HG03521 (cell line): ENCODE data around the gene BBOF1.
A peak's percentile ranks its signal among the peaks of the same experiment; 100 is the strongest.

Experiments
- ATAC-seq: cut with Tn5 transposase; IDR thresholded peaks from one replicate; pipeline ENCODE4 v1.9.1; 2021; ENCODE audit warnings: mild to moderate bottlenecking, moderate library complexity; ENCODE audit not compliant: unreplicated experiment

BBOF1 gene

DNA sequence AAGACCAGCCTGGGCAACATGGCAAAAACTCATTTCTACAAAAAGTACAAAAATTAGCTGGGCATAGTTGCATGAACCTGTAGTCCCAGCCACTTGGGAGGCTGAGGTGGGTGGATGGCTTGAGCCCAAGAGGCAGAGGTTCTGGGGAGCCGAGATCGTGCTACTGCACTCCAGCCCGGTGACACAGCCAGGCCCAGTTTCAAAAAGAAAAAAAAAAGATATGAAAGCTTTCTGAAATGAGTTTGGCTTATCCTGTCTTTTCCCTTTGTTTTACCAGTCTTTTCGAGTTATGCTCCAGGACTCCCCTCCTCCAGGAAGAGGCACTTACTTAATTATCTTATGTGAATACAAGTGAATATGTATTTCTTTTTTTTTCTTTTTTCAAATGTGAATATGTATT lies 3.2 kb downstream of the BBOF1 start:
- no peak for ATAC-seq

DNA sequence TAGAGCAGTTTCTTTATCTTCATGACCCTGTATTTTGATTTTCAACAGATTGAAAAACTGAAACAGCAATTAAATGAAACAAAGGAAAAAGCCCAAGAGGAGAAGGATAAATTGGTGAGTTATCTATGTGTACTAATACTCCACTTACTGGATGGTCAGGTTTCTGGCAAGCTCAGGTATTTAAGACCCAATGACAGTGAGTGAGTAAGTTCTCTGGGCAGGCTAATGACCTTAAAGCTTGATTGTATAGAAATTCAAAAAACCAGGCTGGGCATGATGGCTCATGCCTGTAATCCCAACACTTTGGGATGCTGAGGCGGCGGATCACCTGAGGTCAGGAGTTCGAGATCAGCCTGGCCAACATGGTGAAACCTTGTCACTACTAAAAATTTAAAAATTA lies 10.0 kb downstream of the BBOF1 start:
- ATAC-seq = no peak

DNA sequence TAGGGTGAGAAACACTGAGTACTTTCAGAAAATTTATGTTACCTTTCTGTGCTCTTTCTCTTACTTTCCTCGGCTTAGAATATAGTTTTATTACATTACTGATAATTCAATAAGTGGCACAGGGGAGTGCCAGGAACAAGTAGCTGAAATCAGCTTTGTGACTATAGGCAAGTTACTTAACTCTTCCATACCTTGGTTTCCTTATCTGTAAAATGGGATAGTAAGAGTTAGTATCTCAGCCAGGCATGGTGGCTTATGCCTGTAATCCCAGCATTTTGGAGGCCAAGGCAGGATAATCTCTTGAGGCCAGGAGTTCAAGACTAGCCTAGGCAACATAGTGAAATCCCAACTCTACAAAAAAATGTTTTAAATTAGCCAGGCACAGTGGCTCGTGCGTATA lies 15.4 kb downstream of the BBOF1 start:
- ATAC-seq = no peak

DNA sequence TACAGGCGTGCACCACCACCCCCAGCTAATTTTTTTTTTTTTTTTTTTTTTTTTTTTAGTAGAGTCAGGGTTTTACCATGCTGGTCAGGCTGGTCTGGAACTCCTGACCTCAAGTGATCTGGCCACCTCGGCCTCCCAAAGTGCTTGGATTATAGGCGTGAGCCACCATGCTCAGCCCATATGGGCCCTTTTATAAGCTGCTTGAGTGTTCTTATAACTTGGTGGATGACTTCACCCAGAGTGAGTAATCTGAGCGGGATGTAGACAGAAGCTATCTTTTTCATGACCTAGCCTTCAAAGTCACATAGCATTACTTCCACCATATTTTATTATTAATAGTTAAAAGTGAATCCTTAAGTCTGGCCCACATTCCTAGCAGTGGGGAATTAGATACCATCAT lies 16.4 kb downstream of the BBOF1 start:
- no peak for ATAC-seq

DNA sequence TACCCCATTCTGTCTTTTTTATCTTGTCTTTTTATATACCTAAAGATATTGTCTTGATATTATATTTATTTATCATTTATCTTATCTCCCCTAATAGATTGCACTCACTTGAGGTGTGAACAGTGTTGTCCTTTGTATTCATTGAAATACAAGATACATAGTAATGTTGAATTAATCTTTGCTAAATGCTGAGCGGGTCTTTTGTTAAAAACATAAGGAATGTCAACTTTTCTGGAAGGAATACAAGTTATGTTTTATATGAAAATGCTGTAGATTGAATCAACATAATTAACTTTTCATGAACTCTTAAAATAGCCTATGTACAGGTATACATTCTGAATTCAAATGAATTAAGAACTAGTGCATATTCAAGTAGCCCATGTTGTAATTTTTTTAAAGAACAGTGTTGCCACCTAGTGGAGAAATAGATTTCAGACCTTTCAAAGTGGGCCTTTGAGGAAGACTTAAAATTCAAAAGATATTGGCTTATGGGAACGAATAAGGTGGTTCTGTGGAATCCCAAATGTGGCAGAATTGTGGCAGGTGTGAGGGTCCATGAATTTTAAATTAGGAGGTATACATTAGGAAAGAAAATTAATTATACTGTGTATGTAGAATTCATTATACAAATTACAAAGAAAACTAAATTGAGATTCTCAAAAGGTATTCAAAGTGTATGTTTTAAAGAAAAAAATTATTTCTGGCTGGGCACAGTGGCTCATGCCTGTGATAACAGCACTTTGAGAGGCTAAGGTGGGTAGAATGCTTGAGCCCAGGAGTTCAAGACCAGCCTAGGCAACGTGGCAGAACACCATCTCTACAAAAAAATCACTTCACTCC lies 19.1 kb downstream of the BBOF1 start:
- no peak for ATAC-seq

DNA sequence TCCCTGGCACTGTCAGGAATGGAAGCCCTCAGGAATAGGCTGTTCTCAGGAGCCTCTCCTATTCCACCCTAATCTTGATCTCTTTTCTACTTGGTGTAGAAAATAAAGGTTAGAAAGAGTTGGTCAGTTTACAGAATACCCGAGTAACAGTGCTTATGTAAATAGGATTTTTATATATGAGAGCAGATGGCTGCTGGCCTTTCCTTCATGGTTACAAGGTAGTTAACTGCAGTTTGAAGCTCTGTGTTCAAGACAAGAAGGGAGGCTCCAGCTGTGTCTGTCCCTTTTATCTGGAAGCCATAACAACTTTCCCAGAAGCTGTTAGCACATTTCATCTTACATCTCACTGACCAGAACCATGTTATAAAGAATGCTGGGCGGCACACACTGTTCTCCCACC lies 23.1 kb downstream of the BBOF1 start:
- no peak for ATAC-seq

DNA sequence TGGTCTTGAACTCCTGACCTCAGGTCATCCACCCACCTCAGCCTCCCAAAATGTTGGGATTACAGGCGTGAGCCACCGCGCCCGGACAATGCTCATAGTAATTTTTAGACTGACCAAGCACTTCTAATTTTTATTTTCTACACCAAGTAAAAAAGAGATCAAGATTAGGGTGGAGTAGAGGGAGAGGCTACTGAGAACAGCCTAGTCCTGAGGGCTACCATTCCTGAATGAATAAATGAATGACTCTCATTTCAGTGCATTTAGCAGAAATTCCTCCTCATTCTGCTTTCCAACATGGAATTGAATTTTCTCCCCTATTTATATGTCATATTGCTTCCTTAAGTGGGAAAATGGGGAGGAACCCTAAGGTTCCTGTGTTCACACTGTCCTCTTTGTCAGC lies 26.4 kb downstream of the BBOF1 start:
- no peak for ATAC-seq

DNA sequence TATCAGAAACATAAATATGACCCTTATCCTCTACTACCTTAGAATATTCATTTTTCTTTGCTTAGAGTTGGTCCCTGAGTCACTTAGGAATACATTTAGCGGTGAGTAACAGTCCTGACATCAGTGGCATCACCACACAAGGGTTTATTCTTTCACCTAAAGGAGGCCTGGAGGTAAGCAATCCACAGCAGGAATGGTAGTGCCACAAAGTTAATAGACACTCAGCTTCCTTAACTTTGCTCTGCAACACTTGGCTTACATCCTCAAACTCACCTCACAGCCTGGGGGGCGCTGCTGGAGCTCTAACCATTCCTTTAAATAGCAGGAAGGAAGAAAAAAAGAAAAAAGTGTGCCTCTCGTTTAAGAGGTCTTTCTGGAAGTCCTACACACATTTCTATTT lies 29.1 kb downstream of the BBOF1 start:
- ATAC-seq = no peak

DNA sequence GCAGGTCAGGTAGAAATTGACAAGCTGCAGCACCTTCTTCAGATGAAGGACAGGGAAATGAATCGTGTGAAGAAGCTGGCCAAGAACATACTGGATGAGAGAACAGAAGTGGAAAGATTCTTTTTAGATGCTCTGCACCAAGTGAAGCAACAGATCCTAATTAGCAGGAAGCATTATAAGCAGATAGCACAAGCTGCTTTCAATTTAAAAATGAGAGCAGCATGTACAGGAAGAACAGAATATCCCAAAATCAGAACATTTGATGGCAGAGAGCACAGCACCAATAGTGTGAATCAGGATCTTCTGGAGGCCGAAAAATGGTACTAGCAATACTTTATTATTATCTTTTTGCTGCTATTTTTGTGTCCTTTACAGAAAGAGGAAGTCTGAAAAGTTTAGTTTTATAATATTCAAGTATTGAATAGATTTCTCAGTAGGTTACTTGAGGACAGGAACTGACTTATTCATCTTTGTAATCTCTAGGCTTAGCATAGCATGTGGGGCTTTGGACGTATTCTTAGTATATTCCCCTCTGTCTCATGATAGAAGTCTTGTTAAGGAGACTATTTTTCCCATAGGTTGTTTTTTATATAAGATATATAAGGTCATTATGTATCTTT lies 30.8 kb downstream of the BBOF1 start:
- no peak for ATAC-seq

DNA sequence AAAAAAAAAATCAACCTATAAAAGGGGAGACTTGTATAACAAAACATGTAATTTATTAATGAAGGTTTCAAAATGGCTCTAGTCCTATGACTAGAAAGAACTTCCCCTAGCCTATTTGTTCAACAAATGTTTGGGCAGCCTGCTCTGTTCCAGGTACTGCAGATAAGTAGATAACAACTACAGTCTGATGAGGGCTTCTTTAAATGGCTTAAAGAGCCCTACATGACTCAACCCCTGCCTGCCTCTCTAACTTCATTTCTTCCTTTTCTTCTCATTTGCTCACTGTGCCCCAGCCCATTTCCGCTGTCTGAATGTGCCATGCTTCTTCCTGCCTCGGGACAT lies 43.6 kb downstream of the BBOF1 start:
- ATAC-seq = no peak

DNA sequence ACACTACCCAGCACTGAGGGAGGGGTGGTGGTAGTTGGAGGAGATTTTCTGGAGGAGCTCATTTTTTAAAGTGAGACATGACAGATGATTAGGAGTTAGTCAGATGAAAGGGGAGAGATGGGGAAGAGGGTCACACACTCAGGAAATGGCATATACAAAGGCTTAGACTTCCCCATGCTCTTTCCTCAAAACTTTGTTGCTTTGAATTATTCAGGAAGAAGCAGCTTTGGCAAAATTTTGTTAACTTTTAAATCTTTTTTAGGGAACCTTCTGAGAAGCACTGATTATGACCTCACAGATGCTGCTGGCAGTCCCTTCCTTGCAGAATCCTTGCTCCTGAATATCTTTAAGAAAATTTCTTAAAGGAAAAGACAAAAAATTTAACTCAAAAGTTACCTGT lies 45.3 kb downstream of the BBOF1 start:
- no peak for ATAC-seq

DNA sequence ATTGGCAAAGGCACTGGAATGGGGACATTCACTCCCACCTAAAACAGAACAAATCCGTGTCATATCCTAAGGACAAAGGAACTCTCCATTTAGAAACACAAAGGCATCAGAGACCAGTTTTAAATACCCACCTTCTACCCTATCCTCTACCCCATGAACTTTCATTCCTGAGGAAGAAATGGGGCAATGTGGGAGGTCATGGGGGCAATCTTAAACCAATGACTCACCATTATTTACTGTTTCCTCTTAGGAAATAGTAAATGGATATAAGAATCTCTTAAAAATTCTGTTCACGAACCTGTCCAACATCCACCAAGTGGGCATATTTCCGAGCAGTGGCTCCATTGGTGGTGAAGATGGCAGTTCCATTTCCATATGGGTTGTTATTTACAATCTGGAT lies 45.7 kb downstream of the BBOF1 start:
- no peak for ATAC-seq

DNA sequence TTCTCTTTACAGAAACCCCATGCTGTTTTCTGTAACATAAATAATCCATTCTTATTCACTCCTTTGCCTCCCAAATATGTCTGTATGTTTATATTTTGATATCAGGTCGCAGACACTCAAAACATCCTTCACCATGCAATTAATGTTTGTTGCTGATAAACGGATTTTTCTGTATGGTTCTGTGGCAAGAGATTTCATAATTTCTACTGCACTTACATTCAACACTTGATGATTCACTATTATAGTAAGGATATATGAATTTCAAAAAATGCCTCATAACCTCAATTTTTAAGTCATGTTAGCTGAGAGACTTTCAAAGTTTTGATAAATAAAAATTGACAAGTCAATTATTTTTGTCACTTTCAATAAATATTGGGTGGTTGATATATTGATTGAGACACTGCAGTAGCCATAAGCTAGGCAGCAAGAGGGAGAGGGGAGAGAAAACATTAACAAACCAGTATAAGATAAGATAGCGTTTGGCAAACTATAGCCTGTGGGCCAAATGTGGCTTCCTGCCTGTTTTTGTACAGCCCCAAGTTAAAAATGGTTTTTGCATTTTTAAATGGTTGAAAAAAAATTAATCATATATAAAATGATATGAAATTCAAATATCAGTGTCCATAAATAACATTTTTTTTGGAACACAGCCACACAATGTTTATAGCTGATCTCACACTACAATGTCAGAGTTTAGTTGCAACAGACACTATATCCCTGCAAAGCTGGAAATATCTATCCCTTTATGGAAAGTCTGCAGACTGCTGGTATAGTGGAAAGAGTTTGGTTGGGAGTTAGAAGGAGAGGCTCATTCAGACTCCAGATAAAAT lies 46.8 kb downstream of the BBOF1 start:
- ATAC-seq = no peak

DNA sequence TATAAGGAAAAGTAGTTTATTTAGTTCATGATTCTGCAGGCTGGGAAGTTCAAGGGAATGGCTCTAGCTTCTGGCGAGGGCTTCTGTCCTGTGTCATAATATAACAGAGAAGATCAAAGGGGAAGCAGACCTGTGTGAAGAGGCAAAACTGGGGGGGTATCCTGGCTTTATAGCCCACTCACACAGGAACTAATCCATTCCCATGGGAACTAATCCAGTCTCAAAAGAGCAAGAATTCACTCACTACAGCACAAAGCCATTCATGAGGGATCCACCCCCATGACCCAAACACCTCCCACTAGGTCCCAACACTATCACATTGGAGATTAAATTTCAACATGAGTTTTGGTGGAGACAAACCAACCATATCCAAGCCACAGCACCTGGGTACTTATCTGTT lies 58.3 kb downstream of the BBOF1 start:
- no peak for ATAC-seq

DNA sequence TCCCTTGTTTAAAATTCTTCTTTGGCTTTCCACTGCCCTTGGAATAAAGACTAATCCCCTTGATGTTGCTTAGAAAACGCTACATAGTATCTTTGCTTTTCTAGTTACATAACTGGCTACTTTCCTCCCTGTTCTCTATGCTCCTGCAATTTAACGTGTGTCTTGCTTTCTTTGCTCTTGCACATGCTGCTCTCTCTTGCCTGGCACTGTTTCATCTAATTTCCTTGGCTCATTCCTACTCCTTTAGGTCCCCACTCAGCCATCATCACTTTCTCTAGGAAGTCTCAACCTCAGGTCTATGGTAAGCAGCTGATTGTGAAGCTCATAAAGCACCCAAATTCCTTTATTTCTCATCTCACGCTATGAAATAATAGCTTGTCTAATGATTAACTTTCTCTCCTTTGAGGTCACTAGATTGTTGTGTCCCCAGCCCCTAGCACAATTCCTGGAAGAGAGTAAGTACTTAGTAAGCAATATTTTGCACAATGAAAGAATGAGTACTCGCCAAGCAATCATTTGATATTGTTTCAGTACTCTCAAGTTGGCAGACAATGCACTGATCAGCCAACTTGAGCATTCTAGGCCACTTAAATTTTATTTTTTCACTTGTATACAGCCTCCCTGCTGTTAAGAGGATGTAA lies 61.8 kb downstream of the BBOF1 start:
- no peak for ATAC-seq

DNA sequence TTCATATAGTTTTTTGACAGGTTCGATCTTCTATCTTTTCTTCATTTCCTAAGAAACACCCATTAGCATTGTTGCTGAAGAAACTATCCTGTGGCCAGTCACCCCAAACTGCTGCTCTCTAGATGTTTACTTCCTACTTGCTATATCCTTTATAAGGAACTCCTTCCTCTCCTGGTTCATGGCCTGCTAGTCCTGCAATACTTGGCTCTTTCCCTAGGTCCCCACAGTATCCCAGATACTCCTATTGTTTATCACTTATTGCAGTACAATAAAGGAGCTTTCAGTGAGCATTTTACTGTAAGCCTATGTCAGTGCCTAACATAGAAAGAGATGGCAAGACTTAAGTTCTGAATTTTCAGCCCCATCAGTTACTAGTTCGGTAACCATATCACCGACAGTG lies 62.3 kb downstream of the BBOF1 start:
- no peak for ATAC-seq

DNA sequence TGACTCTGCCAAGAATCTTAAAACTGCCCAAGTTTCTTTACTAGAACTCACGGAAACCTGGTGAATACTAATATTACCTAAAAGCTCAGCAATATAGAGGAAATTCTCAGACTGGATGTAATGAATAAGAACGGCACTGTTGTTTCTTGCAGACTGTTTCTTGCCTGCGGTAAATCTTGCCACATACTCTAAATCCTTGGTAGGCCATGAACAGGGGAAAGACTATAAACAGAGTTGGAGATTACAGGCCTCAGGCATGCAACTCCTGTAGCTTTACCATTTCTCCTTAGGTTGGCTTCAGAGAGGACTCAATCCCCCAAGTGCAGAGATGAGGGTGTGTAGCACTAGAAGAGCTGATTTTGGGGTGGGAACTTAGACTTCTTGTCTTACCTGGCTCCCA lies 64.0 kb downstream of the BBOF1 start:
- no peak for ATAC-seq

DNA sequence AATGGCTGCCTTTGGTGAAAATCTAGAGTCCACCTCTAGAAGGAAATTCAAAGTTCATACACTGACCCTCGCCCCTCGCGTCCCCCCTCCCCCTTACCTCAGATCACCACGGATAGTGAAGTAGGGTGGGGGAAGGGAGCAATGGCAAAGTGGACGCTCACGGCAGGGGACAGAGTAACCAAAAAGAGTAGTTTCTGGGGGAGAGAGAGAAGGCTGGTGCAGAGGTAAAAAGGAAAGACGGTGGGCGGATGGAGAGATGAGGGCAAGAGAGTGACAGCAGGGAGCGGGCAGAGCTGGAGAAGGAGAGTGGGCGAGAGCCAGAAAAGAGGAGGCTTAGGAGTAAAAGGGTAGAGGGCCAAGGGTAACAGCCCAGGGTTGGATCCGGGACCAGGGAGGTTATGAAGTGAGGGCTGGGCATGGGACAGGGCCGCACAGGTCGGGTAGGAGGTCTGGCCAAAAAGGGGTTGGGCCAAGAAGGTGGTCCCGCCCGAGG lies 64.7 kb downstream of the BBOF1 start:
- ATAC-seq = no peak

DNA sequence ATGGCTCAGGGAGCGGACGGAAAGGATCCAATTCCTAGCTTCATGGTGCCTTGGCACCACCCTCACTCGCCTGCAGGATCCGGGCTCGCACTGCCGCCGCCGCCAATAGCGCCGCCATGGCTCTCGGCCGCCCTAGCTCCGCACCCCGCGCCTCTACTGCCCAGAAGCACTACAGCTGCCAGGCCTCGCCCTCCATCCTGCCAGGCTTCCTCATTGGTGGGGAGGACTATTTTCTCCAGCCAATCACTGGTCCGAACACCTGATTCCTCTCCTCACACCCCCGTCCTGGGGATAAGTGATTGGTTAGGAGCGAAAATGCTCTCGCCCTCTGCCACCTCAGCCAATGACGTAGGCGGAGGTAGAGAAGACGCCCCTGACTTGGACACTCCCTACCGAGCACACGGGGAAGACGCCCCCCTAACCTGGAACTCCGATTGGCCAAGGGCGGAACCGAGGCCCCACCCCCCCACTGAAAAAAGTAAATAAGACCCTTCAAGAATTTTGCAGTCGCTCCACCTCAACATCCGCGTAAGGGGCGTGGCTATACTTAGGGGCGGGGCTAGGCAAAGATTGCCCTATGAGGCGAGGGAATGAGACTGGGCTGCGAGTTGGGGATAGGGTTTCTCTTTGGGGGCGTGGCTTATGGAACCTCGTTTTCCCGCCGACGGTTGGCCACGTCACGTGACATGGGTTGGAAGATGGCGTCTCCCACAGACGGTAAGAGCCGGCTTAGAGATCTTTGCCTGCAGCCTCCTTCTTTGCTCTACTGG lies 65.3 kb downstream of the BBOF1 start, which contains the start of the genes ALDH6A1 and LIN52:
Gene ALDH6A1, minus strand, starts transcription at position 177 of the 770 bp plus-strand sequence. Its CDS starts 59 bp downstream, at position 118.
Gene LIN52, plus strand, starts transcription at position 680 of the 770 bp plus-strand sequence. Its CDS starts 19 bp downstream, at position 699.
- ATAC-seq = peak; percentile 91

DNA sequence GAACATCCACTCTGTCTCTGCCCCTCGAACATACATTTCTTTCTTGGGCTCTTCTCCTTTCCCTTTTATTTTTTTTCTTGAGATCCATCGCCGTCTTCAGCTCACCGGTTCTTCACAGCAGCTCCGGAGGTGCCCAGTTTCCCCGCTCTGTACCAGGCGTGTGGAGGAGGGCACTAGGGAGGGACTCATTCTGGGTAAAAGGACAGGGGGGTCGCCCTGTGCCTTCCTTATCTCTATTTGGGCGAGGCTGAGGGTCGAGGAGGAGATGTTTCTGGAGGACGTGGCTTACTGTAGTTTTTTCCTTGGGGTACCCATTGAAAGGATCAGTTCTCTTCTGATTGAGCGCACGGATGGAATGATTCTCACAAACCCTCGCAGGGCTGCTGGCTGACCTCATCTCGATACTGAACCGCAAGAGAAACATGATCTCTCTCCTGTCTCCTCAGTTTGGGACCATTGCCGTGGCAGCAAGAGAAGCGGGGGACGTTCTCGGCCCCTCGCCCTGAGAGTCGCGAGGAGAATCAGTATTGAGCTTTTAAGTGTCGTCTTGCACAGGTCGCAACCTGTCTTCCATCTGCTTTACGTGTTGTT lies 66.0 kb downstream of the BBOF1 start:
- ATAC-seq = no peak
